Upper lobe of right lung (tissue), 1 donor: Measurements from ENCODE around the gene RPL9. TPM values are rescaled to one million over a fixed set of nuclear protein-coding genes. Genes with fewer than 3 reads are reported as not detected.

Source experiments
- ATAC-seq: fragments of 200-7000 bp; cut with Tn5 transposase; one replicate; pipeline ENCODE4 v1.9.1; 2020; ENCODE audit warnings: mild to moderate bottlenecking, moderate library complexity
- DNase-seq: peaks from one replicate; pipeline ENCODE4 v3.0.0-alpha.2; 2020
- H3K27ac ChIP-seq: fragments of 200-600 bp; one replicate; pipeline ENCODE4 v1.8.0; 2022
- H3K27me3 ChIP-seq: fragments of 200-600 bp; one replicate; pipeline ENCODE4 v1.8.0; 2022; ENCODE audit warnings: mild to moderate bottlenecking
- H3K36me3 ChIP-seq: fragments of 200-600 bp; one replicate; pipeline ENCODE4 v1.8.0; 2022
- H3K4me1 ChIP-seq: fragments of 200-600 bp; one replicate; pipeline ENCODE4 v1.8.0; 2022
- H3K4me3 ChIP-seq: fragments of 200-600 bp; one replicate; pipeline ENCODE4 v1.8.0; 2022; ENCODE audit warnings: mild to moderate bottlenecking
- H3K9me3 ChIP-seq: fragments of 200-600 bp; one replicate; pipeline ENCODE4 v1.8.0; 2022
- intact Hi-C: fragments of 100-400 bp; cut with DNase I; formaldehyde crosslinking; loops from one replicate; pipeline ENCODE4 v1.11.0; 2022
- total RNA-seq: library from RNA; stranded (reverse); fragmentation: NEBNext Ultra II Directional; extraction: Animal tissue kit (Norgen Biotek cat#: 25700); gene quantifications from one replicate; pipeline ENCODE4 v1.2.1, GENCODE V29; 2021
- TF ChIP-seq, protein P1 (sequence below): fragments of 200-600 bp; IDR thresholded peaks from one replicate; pipeline ENCODE4 v1.8.0; 2022; ENCODE audit warnings: antibody characterized with exemption
- donor health status: DM: no; HTN: yes; CAD: no; lungs with severe emphysema.

Gene RPL9
- total RNA-seq, 1 donor from 2014 or later, result 1,204 TPM

DNA sequence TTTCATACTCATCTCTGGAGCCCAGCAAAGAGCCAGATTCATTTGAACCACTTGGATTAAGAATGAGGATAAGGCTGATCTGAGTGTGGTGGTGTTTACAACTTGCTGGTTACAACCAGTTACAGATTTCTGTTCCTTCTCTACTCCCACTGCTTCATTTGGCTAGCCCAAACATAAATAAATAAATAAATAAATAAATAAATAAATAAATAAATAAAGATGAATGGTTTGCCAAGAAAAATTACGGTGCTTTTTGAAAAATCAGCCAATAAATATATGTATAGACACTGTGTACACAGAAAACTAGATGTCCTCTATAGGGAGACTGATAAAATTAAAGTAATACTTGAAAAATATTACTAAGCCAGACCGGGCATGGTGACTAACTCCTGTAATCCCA is 17.1 kb downstream of the RPL9 start:
- TF ChIP-seq, protein P1, sequence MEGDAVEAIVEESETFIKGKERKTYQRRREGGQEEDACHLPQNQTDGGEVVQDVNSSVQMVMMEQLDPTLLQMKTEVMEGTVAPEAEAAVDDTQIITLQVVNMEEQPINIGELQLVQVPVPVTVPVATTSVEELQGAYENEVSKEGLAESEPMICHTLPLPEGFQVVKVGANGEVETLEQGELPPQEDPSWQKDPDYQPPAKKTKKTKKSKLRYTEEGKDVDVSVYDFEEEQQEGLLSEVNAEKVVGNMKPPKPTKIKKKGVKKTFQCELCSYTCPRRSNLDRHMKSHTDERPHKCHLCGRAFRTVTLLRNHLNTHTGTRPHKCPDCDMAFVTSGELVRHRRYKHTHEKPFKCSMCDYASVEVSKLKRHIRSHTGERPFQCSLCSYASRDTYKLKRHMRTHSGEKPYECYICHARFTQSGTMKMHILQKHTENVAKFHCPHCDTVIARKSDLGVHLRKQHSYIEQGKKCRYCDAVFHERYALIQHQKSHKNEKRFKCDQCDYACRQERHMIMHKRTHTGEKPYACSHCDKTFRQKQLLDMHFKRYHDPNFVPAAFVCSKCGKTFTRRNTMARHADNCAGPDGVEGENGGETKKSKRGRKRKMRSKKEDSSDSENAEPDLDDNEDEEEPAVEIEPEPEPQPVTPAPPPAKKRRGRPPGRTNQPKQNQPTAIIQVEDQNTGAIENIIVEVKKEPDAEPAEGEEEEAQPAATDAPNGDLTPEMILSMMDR, result no peak
- Histone ChIP-seq H3K9me3 (no peaks in the 10 kb centered on the region), H3K4me1 (no peaks in the 10 kb centered on the region), H3K36me3 (no peaks in the 10 kb centered on the region), H3K4me3 (no peak overlapping the region), H3K27me3 (no peaks in the 10 kb centered on the region), H3K27ac (no peak overlapping the region)
- ATAC-seq, result no peak
- intact Hi-C loops, result no loop called here
- no peak for DNase-seq

DNA sequence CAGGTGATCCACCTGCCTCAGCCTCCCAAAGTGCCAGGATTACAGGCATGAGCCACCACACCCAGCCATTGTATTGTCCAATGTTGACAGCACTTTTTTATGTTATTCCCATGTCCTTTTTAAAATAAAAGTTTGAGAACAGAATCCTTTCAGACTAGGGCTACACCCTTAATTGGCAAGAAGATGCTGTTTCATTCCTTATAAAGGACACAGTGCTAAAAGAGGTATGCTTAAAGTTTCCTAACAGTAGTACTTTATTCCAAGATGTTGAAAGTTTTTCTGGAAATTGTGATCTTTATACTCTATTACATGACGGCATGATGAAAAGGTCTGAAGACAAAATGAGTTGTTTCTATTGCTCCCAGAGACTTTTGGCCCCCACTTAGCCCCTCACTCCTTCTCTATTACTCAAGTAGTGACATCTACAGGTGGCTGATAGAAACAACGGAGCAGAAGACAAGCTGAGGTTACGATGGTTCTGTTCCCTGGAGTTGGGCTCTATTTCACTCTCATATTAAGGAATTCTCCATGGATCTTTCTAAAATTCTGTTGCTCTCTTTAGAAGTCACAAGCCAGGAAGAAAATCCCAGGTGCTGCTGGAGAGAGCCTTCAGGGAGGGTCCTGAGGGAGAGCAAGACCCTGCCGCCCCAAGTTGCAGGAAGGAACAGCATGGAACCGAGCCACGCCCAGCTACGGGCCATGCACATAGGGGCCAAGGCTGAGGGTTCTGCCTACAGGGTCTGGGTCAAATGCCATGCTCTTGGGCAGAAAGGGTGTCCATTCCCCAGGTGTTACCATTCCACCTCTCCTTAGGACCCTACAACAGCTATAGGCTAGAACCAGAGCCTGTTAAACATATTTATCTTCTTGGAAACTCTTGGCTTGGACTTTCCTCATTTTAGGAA is 22.8 kb downstream of the RPL9 start:
- no peak for ATAC-seq
- no peaks in the 10 kb centered on the region for H3K9me3 ChIP-seq

DNA sequence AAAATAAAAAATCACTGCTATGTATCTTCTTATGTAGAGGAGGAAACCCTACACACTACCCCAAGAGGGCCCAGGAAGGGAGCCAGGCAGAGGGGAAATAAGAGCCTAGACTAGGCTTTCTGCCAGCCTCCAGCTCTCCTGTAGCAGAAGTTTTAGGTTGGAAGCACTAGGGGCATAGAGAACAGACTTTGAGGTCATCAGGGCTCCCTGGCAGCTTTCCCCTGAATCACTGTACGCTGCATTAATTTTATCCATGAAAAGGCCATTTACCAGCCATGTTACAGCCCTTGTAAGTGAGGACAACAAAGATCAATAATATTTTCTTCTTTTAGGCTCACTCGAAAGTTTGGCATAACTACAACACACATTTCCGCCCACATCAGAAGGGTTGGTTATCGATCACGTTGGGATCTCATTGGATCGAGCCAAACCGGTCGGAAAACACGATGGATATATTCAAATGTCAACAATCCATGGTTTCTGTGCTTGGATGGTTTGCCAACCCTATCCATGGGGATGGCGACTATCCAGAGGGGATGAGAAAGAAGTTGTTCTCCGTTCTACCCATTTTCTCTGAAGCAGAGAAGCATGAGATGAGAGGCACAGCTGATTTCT is 24.7 kb downstream of the RPL9 start:
- Histone ChIP-seq H3K9me3 (no peaks in the 10 kb centered on the region), H3K4me3 (no peak overlapping the region), H3K4me1 (no peaks in the 10 kb centered on the region), H3K36me3 (no peaks in the 10 kb centered on the region), H3K27ac (no peak overlapping the region), H3K27me3 (no peaks in the 10 kb centered on the region)
- ATAC-seq (no peak), DNase-seq (no peak)
- intact Hi-C loops, result no loop called here
- TF ChIP-seq, protein P1, result no peak

More for the DNA sequence above, 22.8 kb downstream of the RPL9 start:
- intact Hi-C loops, result no loop called here
- H3K4me1 ChIP-seq, result no peaks in the 10 kb centered on the region
- H3K4me3 ChIP-seq, result no peak overlapping the region
- no peak overlapping the region for H3K27ac ChIP-seq
- no peak for DNase-seq
- TF ChIP-seq, protein P1, result no peak
- no peaks in the 10 kb centered on the region for H3K27me3 ChIP-seq
- no peaks in the 10 kb centered on the region for H3K36me3 ChIP-seq

DNA sequence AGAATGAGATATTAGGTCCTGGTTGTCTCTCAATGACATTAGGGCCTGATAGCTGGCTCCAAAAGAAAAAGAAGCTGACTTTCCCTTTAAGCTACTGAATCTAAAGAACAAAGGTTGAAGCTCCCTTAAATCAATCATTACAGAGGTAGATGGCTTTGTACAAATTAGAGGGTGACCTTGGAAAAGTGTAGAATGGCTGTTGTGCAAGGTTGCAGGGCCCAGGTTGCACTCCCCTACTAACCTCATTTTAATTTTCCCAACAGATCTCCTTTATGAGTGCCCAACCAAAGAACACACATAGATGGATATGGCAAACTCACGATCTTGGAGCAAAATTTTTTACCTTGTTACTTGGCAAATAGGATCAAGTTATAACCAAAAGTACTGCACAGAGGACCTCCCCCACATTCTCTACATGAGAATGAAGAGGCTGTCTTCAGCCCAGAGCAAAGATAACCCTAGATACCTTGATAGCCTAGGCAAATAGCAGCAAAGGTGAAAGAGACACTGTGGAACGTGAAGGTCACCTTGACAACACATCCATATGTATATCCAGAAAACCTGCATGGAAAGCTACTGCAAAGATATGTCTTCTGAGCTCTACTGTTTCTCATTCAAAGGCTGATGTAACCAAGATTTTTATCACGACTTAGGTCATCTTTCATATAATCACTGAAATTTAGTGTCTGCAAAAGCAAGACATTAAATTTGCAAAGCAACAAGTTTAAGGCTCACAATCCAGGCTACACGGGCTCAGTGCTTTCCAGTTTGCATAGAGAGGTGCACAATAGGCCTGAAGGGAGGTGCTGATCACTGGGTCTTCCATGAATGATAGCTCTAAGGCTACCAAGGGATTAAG is 29.0 kb downstream of the RPL9 start:
- no peak for ATAC-seq
- intact Hi-C loops, result no loop called here
- H3K27me3 ChIP-seq, result no peaks in the 10 kb centered on the region
- H3K9me3 ChIP-seq, result no peaks in the 10 kb centered on the region
- TF ChIP-seq, protein P1, result no peak
- H3K4me3 ChIP-seq, result no peak overlapping the region
- H3K4me1 ChIP-seq, result no peaks in the 10 kb centered on the region
- no peaks in the 10 kb centered on the region for H3K36me3 ChIP-seq
- no peak overlapping the region for H3K27ac ChIP-seq
- DNase-seq, result no peak

DNA sequence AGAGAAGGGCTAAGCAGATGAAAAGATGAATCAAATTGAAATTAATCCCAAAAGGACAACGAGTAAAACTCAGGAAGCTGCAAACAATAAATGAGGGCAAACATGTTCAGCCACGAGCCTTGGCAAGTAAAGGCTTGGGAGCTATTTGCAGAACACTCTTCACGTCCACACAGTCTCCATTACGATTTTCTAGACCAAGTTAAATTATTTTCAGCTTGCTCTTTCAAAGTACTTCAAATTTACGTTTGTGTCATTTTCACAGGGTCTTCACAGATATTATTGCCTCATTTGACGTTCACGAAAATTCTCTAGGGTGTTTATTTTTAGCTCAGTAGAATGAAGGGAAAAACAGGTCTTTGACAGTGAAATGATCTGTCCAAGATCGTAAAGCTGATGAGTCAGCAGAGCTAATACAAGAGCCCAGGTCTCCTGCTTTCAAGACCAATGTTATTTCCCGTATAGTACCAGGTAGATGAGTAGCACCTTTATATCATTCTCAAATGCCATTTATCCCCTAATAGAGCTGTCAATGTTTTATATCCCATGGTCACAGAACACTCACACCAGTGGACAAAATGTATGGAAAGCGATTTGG is 31.1 kb downstream of the RPL9 start:
- no peaks in the 10 kb centered on the region for H3K27me3 ChIP-seq
- H3K4me3 ChIP-seq, result no peak overlapping the region
- intact Hi-C loops, result no loop called here
- H3K27ac ChIP-seq, result no peak overlapping the region
- no peaks in the 10 kb centered on the region for H3K4me1 ChIP-seq
- no peak for DNase-seq
- H3K9me3 ChIP-seq, result no peaks in the 10 kb centered on the region
- TF ChIP-seq, protein P1, result no peak
- ATAC-seq, result peak; percentile 22
- no peaks in the 10 kb centered on the region for H3K36me3 ChIP-seq
